Kidney epithelial cell (primary cell): ENCODE measurements around the gene ZNF646. TPM values are rescaled to one million over a fixed set of nuclear protein-coding genes. Genes with fewer than 3 reads are reported as not detected.

ENCODE experiments used
- DNase-seq: peaks from one replicate; pipeline ENCODE4 v3.0.0-alpha.2; 2010; ENCODE audit warnings: low read depth
- H3K27me3 ChIP-seq: 2 replicates; pipeline ENCODE4 v1.6.0; 2011; ENCODE audit warnings: low read length; ENCODE audit not compliant: control insufficient read depth, insufficient read depth
- H3K36me3 ChIP-seq: 2 replicates; pipeline ENCODE4 v1.5.1; 2011; ENCODE audit warnings: low read length; ENCODE audit not compliant: control insufficient read depth, insufficient read depth
- H3K4me3 ChIP-seq: 2 replicates; pipeline ENCODE4 v1.5.1; 2011; ENCODE audit warnings: low read depth, mild to moderate bottlenecking, control low read depth, low read length
- total RNA-seq: library from RNA; depleted of rRNA; stranded (reverse); fragments of >200 nt; gene quantifications from 2 replicates; pipeline ENCODE4 v1.2.3, GENCODE V29; 2015
- TF ChIP-seq, protein P1 (sequence below): IDR thresholded peaks from 2 replicates; pipeline ENCODE4 v1.5.1; 2011; ENCODE audit warnings: mild to moderate bottlenecking, moderate library complexity, low read length, control low read depth, inconsistent platforms; ENCODE audit not compliant: insufficient read depth, poor library complexity, severe bottlenecking

The ZNF646 gene
- total RNA-seq, 1 donor from 2014 or later, result 17.8 TPM

DNA sequence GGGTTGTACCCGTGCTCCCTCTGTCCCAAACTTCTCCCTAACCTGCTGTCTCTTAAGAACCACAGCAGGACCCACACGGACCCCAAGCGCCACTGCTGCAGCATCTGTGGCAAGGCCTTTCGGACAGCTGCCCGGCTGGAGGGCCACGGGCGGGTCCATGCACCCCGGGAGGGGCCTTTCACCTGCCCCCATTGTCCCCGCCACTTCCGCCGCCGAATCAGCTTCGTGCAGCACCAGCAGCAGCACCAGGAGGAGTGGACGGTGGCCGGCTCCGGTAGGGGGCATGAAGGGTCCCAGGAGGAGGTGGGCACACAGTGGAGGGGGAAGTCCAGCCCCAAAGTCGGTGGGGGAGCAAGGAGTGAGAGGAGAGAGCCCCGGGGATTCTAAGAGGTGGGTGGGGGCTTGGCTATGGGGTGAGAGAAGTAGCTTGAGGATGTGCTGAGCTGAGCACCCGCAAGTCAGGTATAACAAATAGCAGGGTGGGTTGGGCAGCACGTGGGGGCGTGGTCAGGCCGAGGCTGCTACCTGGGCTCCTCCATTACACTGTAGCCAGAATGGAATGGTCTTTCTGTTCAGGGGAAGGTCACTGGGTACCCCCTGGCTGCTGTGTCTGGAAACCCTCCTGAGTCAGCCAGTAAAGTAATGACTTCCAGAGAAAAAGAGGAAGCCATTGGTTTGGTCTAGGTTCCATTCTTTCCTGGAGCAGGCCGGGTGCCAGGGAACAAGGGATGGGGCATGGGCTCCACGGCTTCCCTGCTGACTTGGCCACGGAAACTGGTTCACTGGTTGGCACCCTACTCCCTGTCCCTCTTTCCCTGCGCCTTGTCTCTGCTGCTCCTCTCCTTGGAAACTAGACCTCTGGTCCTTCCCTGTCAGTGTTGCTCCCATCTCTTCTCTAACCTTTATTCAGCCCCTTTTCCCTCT, 7.5 kb downstream of the ZNF646 start:
- DNase-seq, result no peak
- Histone ChIP-seq H3K27me3 (no peaks in the 10 kb centered on the region), H3K4me3 (no peak overlapping the region), H3K36me3 (peaks cover 6% of the 10 kb centered on the region)
- TF ChIP-seq, protein P1, sequence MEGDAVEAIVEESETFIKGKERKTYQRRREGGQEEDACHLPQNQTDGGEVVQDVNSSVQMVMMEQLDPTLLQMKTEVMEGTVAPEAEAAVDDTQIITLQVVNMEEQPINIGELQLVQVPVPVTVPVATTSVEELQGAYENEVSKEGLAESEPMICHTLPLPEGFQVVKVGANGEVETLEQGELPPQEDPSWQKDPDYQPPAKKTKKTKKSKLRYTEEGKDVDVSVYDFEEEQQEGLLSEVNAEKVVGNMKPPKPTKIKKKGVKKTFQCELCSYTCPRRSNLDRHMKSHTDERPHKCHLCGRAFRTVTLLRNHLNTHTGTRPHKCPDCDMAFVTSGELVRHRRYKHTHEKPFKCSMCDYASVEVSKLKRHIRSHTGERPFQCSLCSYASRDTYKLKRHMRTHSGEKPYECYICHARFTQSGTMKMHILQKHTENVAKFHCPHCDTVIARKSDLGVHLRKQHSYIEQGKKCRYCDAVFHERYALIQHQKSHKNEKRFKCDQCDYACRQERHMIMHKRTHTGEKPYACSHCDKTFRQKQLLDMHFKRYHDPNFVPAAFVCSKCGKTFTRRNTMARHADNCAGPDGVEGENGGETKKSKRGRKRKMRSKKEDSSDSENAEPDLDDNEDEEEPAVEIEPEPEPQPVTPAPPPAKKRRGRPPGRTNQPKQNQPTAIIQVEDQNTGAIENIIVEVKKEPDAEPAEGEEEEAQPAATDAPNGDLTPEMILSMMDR, result no peak

DNA sequence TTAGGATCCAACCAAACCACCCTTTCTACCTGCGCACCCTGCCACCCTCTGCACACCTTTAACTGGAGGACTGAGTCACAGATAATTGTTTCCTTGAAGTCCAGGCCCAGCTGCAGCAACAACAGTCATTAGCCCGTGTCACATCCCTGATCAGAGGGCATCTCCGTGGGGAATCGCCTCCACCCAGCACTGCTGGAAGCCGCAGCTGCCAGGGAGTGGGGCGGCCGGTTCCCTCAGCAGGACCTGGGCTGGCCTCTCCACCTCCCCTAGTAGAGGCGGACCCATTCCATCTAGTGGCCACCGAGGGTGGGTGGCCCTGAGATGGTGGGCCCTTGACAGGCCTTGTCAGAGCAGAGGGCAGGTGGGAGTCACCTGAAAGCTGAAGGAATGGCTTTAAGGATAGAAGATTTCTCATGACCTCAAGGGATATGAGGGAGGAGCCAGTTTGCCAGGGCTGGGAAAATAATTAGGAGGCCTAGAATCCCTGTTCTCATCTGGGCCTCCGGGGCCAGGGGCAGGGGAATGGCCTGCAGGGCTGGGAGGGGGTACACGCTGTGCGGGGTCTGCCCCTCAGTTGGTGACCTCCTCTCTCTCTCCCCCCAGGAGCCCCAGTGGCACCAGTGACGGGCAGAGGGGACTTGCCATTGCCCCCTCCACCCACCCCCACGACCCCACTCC, 8.3 kb downstream of the ZNF646 start:
- TF ChIP-seq, protein P1, result no peak
- DNase-seq, result no peak
- H3K4me3 ChIP-seq, result no peak overlapping the region
- H3K27me3 ChIP-seq, result no peaks in the 10 kb centered on the region
- peaks cover 5% of the 10 kb centered on the region for H3K36me3 ChIP-seq

DNA sequence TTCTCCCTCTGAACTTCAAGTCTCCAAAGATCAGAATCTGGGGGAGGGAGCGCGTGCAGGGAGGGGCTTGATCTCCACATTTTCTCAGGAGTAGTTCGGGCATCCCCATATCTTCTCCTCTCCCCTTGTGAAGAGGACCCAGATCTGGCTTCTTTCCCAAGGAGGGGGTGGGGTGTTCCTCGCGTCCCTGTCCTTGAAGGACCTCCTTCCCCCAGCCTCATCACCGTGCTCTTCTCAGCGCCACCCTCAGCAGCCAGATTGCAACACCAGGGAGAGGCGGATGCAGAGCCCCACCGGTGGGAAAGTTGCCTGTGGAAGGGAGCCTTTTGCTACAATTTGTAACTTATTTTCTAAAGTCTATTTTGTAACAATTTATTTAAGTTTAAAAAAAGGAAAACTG, 8.9 kb downstream of the ZNF646 start:
- H3K4me3 ChIP-seq, result no peak overlapping the region
- no peaks in the 10 kb centered on the region for H3K27me3 ChIP-seq
- H3K36me3 ChIP-seq, result peaks cover 3% of the 10 kb centered on the region
- DNase-seq, result no peak
- TF ChIP-seq, protein P1, result no peak

DNA sequence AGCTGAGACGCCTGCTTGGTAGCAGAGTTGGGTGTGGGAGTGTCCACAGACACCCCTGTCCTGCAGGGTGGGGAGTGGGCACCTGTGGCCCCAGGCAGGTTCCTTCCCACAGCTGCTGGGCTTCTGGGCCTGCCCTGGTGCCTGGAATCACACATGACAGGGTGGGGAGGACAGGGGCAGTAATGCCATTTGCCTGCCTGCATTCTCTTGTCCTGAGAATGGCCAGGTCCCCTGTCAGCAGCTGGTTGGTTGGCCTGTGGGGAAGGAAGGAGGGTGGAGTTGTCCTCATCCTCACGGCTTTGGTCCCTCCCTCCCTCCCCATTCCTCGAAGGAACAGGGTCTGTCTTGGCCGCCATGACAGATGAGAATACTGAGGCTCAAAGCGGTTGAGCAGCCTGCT, 9.3 kb downstream of the ZNF646 start:
- TF ChIP-seq, protein P1, result no peak
- Histone ChIP-seq H3K36me3 (peaks cover 3% of the 10 kb centered on the region), H3K27me3 (no peaks in the 10 kb centered on the region), H3K4me3 (no peak overlapping the region)
- no peak for DNase-seq

DNA sequence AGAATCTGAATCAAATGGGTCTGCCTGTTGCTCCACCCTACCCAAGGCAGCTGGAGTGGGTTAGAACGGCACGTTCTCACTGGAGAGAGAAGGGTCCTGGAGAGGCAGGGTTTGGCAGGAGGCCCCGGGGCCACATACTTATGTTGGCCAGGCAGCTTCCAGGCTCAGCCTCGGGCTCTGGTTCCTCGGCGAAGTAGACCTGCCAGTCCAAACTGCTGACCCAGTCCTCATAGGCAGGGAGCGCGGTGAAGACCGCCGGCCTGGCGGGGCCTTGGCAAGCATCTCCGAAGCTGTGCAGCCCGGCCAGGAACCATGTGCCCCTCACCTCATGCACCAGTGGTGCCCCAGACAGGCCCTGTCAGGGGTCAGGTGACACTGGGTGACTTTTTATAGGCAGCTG, 9.8 kb downstream of the ZNF646 start:
- TF ChIP-seq, protein P1, result no peak

More for the DNA sequence above, 9.8 kb downstream of the ZNF646 start:
- H3K36me3 ChIP-seq, result peaks cover 3% of the 10 kb centered on the region
- H3K4me3 ChIP-seq, result no peak overlapping the region
- DNase-seq, result no peak
- no peaks in the 10 kb centered on the region for H3K27me3 ChIP-seq
